HG02798 (cell line): ENCODE data around the gene ZFTA.
"Not testable (repeated sequence)": the region's sequence is repeated elsewhere in the genome, so short reads cannot be mapped to it uniquely, and the experiment has no call there.

Experiments used
- ATAC-seq: cut with Tn5 transposase; IDR thresholded peaks from one replicate; pipeline ENCODE4 v1.9.1; 2021; ENCODE audit warnings: mild to moderate bottlenecking; ENCODE audit not compliant: unreplicated experiment, poor library complexity

The ZFTA gene

GRCh38 chr11:63779039-63779438 is 10.5 kb upstream of the ZFTA start:
- no peak for ATAC-seq

GRCh38 chr11:63775191-63775590 is 6.6 kb upstream of the ZFTA start:
- ATAC-seq, result no peak

GRCh38 chr11:63771741-63772318 is 3.3 kb upstream of the ZFTA start:
- not testable (repeated sequence) for ATAC-seq

- no peak for ATAC-seq
Measured at GRCh38 chr11:63770763-63771162, 2.2 kb upstream of the ZFTA start.

GRCh38 chr11:63769714-63770455 is 1.3 kb upstream of the ZFTA start:
- ATAC-seq, result no peak

GRCh38 chr11:63769042-63769713 is 603 bp upstream of the ZFTA start:
- peak; percentile 59 for ATAC-seq

- no peak for ATAC-seq
Measured at GRCh38 chr11:63767565-63768236, 874 bp downstream of the ZFTA start.

- ATAC-seq, result no peak
Measured at GRCh38 chr11:63767267-63767564, 1.4 kb downstream of the ZFTA start.

- no peak for ATAC-seq
Measured at GRCh38 chr11:63766531-63767235, 1.9 kb downstream of the ZFTA start.

GRCh38 chr11:63765688-63766241 is 2.8 kb downstream of the ZFTA start:
- no peak for ATAC-seq

GRCh38 chr11:63764679-63765647 is 3.6 kb downstream of the ZFTA start:
- ATAC-seq, result no peak

- no peak for ATAC-seq
Measured at GRCh38 chr11:63764340-63764678, 4.3 kb downstream of the ZFTA start.

GRCh38 chr11:63763496-63764339 is 4.9 kb downstream of the ZFTA start:
- ATAC-seq, result no peak

- no peak for ATAC-seq
Measured at GRCh38 chr11:63762654-63763495, 5.7 kb downstream of the ZFTA start.

- no peak for ATAC-seq
Measured at GRCh38 chr11:63761931-63762653, 6.5 kb downstream of the ZFTA start.

GRCh38 chr11:63761188-63761587 is 7.4 kb downstream of the ZFTA start:
- ATAC-seq, result no peak

GRCh38 chr11:63760487-63761079 is 8.0 kb downstream of the ZFTA start:
- no peak for ATAC-seq
